ENCODE results near the gene ALDH8A1. TPM values are rescaled to one million over a fixed set of nuclear protein-coding genes. Genes with fewer than 3 reads are reported as not detected.

ALDH8A1 gene
- total RNA-seq, 1 donor from 2014 or later, result 0.41 TPM

DNA sequence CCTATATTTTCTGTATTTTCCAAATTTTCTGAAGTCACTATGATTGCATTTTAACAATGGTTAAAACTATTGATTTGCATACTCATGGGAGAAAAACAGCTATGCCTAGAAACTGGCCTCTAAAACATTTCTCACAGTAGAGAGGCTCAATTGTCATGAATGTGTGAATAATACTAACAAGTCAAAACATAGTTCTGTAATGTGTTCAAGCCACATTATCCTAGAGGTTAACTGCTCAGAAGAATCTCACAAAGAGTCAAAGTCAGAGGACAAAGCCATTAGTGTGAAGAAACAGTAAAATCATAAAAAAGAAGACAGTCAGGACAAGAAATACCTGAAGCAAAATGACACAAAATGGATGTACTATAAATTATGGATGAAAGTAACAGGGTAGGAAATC lies 12.5 kb upstream of the ALDH8A1 start:
- no peaks in the 10 kb centered on the region for H3K9me3 ChIP-seq (ENCODE audit: insufficient read depth, low read depth, low read length)
- no peak overlapping the region for H3K4me2 ChIP-seq (ENCODE audit: low read length)
- no peak overlapping the region for H3K4me3 Mint-ChIP-seq (ENCODE audit: unreplicated experiment)
- no peaks in the 10 kb centered on the region for H3K27me3 ChIP-seq (ENCODE audit: insufficient read depth, low read length)
- no peaks in the 10 kb centered on the region for H4K20me1 ChIP-seq (ENCODE audit: insufficient read depth, low read length)
- no peak overlapping the region for H3K27ac Mint-ChIP-seq (ENCODE audit: unreplicated experiment)
- H3K36me3 ChIP-seq (ENCODE audit: insufficient read depth, low read length), result peaks cover 23% of the 10 kb centered on the region
- H3K27me3 Mint-ChIP-seq (ENCODE audit: low read depth, unreplicated experiment), result no peaks in the 10 kb centered on the region
- no peaks in the 10 kb centered on the region for H3K4me1 ChIP-seq (ENCODE audit: insufficient read depth, low read length)
- DNase-seq (ENCODE audit: low read depth) (no peak), FAIRE-seq (no peak)
- H3K36me3 Mint-ChIP-seq (ENCODE audit: low read depth, unreplicated experiment), result peaks cover 13% of the 10 kb centered on the region
- H3K27ac ChIP-seq (ENCODE audit: low read depth, low read length), result no peak overlapping the region
- no peak overlapping the region for H3K4me3 ChIP-seq (ENCODE audit: insufficient read depth, low read depth, low read length)
- TF ChIP-seq, protein P1, sequence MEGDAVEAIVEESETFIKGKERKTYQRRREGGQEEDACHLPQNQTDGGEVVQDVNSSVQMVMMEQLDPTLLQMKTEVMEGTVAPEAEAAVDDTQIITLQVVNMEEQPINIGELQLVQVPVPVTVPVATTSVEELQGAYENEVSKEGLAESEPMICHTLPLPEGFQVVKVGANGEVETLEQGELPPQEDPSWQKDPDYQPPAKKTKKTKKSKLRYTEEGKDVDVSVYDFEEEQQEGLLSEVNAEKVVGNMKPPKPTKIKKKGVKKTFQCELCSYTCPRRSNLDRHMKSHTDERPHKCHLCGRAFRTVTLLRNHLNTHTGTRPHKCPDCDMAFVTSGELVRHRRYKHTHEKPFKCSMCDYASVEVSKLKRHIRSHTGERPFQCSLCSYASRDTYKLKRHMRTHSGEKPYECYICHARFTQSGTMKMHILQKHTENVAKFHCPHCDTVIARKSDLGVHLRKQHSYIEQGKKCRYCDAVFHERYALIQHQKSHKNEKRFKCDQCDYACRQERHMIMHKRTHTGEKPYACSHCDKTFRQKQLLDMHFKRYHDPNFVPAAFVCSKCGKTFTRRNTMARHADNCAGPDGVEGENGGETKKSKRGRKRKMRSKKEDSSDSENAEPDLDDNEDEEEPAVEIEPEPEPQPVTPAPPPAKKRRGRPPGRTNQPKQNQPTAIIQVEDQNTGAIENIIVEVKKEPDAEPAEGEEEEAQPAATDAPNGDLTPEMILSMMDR (IDR thresholded peaks at IDR 0.05; ENCODE audit: insufficient read depth, low read depth, low read length), result no peak
- TF ChIP-seq EZH2 (IDR thresholded peaks at IDR 0.05; ENCODE audit: insufficient read depth, low read length), result no peak
- H2AFZ ChIP-seq (ENCODE audit: low read depth, low read length), result no peak overlapping the region
- H3K9ac ChIP-seq (ENCODE audit: low read length), result no peak overlapping the region
- no peaks in the 10 kb centered on the region for H3K9me3 Mint-ChIP-seq (ENCODE audit: unreplicated experiment)
- H3K4me1 Mint-ChIP-seq (ENCODE audit: low read depth, unreplicated experiment), result no peaks in the 10 kb centered on the region
- H3K79me2 ChIP-seq (ENCODE audit: insufficient read depth, low read length), result no peaks in the 10 kb centered on the region

DNA sequence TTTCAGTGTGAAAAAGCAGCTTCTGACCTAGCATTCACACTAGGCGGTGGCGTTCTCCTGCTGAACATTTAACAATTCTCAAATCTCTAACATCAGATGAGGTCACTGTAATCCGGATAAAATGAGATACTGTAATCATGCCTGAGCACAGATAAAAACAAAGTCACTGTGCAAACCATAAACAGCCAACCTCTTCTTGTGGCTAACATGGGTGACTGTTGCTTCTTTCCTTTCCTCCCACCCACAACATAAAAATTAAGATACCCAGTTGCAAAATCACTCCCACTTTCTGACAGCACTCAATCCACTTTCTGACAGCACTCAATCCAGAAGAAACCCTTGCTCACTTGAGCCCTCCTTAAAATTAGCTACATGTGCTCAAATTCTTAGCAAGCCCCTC lies 11.5 kb upstream of the ALDH8A1 start:
- Histone ChIP-seq H3K79me2 (ENCODE audit: insufficient read depth, low read length) (no peaks in the 10 kb centered on the region), H4K20me1 (ENCODE audit: insufficient read depth, low read length) (no peaks in the 10 kb centered on the region), H2AFZ (ENCODE audit: low read depth, low read length) (no peak overlapping the region), H3K9ac (ENCODE audit: low read length) (no peak overlapping the region), H3K36me3 (ENCODE audit: insufficient read depth, low read length) (peaks cover 23% of the 10 kb centered on the region), H3K27me3 (ENCODE audit: insufficient read depth, low read length) (no peaks in the 10 kb centered on the region), H3K27ac (ENCODE audit: low read depth, low read length) (no peak overlapping the region), H3K4me2 (ENCODE audit: low read length) (no peak overlapping the region), H3K9me3 (ENCODE audit: insufficient read depth, low read depth, low read length) (no peaks in the 10 kb centered on the region), H3K4me3 (ENCODE audit: insufficient read depth, low read depth, low read length) (no peak overlapping the region), H3K4me1 (ENCODE audit: insufficient read depth, low read length) (no peaks in the 10 kb centered on the region)
- Mint-ChIP-seq H3K27ac (ENCODE audit: unreplicated experiment) (no peak overlapping the region), H3K9me3 (ENCODE audit: unreplicated experiment) (no peaks in the 10 kb centered on the region), H3K4me3 (ENCODE audit: unreplicated experiment) (no peak overlapping the region), H3K4me1 (ENCODE audit: low read depth, unreplicated experiment) (no peaks in the 10 kb centered on the region), H3K27me3 (ENCODE audit: low read depth, unreplicated experiment) (no peaks in the 10 kb centered on the region), H3K36me3 (ENCODE audit: low read depth, unreplicated experiment) (peaks cover 13% of the 10 kb centered on the region)
- TF ChIP-seq EZH2 (IDR thresholded peaks at IDR 0.05; ENCODE audit: insufficient read depth, low read length), result no peak
- TF ChIP-seq, protein P1 (IDR thresholded peaks at IDR 0.05; ENCODE audit: insufficient read depth, low read depth, low read length), result no peak
- DNase-seq (ENCODE audit: low read depth) (no peak), FAIRE-seq (no peak)

DNA sequence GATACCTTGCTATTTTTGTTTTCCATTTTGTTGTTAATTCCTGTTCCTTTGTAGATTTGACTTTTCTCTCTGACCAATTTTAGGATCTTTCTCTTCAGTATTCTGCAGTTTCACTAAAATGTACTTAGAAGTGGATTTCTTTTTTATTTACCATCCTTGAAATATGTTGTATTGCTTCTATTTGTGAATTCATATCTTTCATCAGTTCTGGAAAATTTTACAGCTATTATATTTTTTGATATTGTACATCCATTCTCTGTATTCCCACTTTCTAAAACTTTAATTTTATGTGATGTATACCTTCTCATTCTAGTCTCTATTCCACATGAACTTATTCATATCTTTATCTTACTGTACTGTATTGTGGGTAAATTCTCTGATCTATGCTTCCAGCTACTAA lies 9.7 kb upstream of the ALDH8A1 start:
- Histone ChIP-seq H3K79me2 (ENCODE audit: insufficient read depth, low read length) (no peaks in the 10 kb centered on the region), H2AFZ (ENCODE audit: low read depth, low read length) (no peak overlapping the region), H4K20me1 (ENCODE audit: insufficient read depth, low read length) (no peaks in the 10 kb centered on the region), H3K9me3 (ENCODE audit: insufficient read depth, low read depth, low read length) (no peaks in the 10 kb centered on the region), H3K27ac (ENCODE audit: low read depth, low read length) (no peak overlapping the region), H3K4me3 (ENCODE audit: insufficient read depth, low read depth, low read length) (no peak overlapping the region), H3K4me2 (ENCODE audit: low read length) (no peak overlapping the region), H3K9ac (ENCODE audit: low read length) (no peak overlapping the region), H3K4me1 (ENCODE audit: insufficient read depth, low read length) (no peaks in the 10 kb centered on the region), H3K27me3 (ENCODE audit: insufficient read depth, low read length) (no peaks in the 10 kb centered on the region), H3K36me3 (ENCODE audit: insufficient read depth, low read length) (peaks cover 13% of the 10 kb centered on the region)
- no peak for TF ChIP-seq EZH2 (IDR thresholded peaks at IDR 0.05; ENCODE audit: insufficient read depth, low read length)
- TF ChIP-seq, protein P1 (IDR thresholded peaks at IDR 0.05; ENCODE audit: insufficient read depth, low read depth, low read length), result no peak
- Mint-ChIP-seq H3K27me3 (ENCODE audit: low read depth, unreplicated experiment) (no peaks in the 10 kb centered on the region), H3K4me3 (ENCODE audit: unreplicated experiment) (no peak overlapping the region), H3K9me3 (ENCODE audit: unreplicated experiment) (no peaks in the 10 kb centered on the region), H3K27ac (ENCODE audit: unreplicated experiment) (no peak overlapping the region), H3K4me1 (ENCODE audit: low read depth, unreplicated experiment) (no peaks in the 10 kb centered on the region), H3K36me3 (ENCODE audit: low read depth, unreplicated experiment) (peaks cover 11% of the 10 kb centered on the region)
- FAIRE-seq, result no peak
- no peak for DNase-seq (ENCODE audit: low read depth)
